ENCODE measurements around the gene PAPPA. TPM values are rescaled to one million over a fixed set of nuclear protein-coding genes. Genes with fewer than 3 reads are reported as not detected.

PAPPA gene
- total RNA-seq, 1 experiment from 2014 or later, result 0.22 TPM

DNA sequence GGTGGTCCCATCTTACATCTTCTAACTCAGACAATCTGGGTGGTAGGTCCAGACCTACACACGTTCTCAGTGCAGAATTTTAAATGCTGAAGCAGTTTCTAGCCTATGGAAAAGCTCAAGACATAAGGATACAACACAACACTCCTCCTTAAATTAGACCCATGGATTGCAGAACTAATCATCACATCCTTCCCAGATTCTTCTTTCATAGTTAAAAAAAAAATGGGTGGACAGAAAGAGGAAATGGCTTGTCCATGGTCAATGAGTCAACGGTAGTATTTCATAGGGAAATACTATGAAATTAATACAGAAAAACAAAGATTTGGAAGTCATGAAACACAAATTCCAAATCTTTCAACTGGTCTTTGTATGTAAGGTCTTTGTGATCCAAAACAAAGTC, 106.9 kb downstream of the PAPPA start (continued):
- TF ChIP-seq MLX (CRISPR knock-in tag; IDR thresholded peaks at IDR 0.05) (no peak), ZNF317 (CRISPR knock-in tag; IDR thresholded peaks at IDR 0.05; ENCODE audit: borderline replicate concordance, low read depth) (no peak), TEAD1 (CRISPR knock-in tag; IDR thresholded peaks at IDR 0.05) (no peak), FOXP1 (CRISPR knock-in tag; IDR thresholded peaks at IDR 0.05; ENCODE audit: borderline replicate concordance) (no peak), FOXP4 (CRISPR knock-in tag; IDR thresholded peaks at IDR 0.05) (no peak), ESRRA (CRISPR knock-in tag; IDR thresholded peaks at IDR 0.05; ENCODE audit: borderline replicate concordance) (no peak), ETV6 (CRISPR knock-in tag; IDR thresholded peaks at IDR 0.05) (no peak), ZNF423 (CRISPR knock-in tag; IDR thresholded peaks at IDR 0.05) (no peak)
- TF ChIP-seq, protein P1, sequence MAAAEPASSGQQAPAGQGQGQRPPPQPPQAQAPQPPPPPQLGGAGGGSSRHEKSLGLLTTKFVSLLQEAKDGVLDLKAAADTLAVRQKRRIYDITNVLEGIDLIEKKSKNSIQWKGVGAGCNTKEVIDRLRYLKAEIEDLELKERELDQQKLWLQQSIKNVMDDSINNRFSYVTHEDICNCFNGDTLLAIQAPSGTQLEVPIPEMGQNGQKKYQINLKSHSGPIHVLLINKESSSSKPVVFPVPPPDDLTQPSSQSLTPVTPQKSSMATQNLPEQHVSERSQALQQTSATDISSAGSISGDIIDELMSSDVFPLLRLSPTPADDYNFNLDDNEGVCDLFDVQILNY (CRISPR knock-in tag; IDR thresholded peaks at IDR 0.05), result no peak
- TF ChIP-seq, protein P2, sequence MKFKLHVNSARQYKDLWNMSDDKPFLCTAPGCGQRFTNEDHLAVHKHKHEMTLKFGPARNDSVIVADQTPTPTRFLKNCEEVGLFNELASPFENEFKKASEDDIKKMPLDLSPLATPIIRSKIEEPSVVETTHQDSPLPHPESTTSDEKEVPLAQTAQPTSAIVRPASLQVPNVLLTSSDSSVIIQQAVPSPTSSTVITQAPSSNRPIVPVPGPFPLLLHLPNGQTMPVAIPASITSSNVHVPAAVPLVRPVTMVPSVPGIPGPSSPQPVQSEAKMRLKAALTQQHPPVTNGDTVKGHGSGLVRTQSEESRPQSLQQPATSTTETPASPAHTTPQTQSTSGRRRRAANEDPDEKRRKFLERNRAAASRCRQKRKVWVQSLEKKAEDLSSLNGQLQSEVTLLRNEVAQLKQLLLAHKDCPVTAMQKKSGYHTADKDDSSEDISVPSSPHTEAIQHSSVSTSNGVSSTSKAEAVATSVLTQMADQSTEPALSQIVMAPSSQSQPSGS (CRISPR knock-in tag; IDR thresholded peaks at IDR 0.05; ENCODE audit: borderline replicate concordance, low read depth), result no peak
- TF ChIP-seq, protein P3, sequence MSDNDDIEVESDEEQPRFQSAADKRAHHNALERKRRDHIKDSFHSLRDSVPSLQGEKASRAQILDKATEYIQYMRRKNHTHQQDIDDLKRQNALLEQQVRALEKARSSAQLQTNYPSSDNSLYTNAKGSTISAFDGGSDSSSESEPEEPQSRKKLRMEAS (CRISPR knock-in tag; IDR thresholded peaks at IDR 0.05), result no peak
- TF ChIP-seq, protein P4, sequence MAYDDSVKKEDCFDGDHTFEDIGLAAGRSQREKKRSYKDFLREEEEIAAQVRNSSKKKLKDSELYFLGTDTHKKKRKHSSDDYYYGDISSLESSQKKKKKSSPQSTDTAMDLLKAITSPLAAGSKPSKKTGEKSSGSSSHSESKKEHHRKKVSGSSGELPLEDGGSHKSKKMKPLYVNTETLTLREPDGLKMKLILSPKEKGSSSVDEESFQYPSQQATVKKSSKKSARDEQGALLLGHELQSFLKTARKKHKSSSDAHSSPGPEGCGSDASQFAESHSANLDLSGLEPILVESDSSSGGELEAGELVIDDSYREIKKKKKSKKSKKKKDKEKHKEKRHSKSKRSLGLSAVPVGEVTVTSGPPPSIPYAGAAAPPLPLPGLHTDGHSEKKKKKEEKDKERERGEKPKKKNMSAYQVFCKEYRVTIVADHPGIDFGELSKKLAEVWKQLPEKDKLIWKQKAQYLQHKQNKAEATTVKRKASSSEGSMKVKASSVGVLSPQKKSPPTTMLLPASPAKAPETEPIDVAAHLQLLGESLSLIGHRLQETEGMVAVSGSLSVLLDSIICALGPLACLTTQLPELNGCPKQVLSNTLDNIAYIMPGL (CRISPR knock-in tag; IDR thresholded peaks at IDR 0.05), result no peak

- DNase-seq (ENCODE audit: low spot score) (no peak), ATAC-seq (no peak)
- Mint-ChIP-seq H3K9me3 (no peaks in the 10 kb centered on the region), H3K27ac (no peak overlapping the region), H3K36me3 (no peaks in the 10 kb centered on the region), H3K4me1 (no peaks in the 10 kb centered on the region), H3K27me3 (ENCODE audit: low read depth) (peaks cover 55% of the 10 kb centered on the region), H3K4me3 (no peak overlapping the region)
- ChIA-PET CTCF (no interaction called here), POLR2A (no interaction called here)
- TF ChIP-seq, protein P5, sequence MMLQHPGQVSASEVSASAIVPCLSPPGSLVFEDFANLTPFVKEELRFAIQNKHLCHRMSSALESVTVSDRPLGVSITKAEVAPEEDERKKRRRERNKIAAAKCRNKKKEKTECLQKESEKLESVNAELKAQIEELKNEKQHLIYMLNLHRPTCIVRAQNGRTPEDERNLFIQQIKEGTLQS (CRISPR knock-in tag; conservative IDR thresholded peaks at IDR 0.05), result no peak
- TF ChIP-seq SMAD3 (CRISPR knock-in tag; IDR thresholded peaks at IDR 0.05; ENCODE audit: borderline replicate concordance), result no peak
- no peak for TF ChIP-seq GRHL2 (CRISPR knock-in tag; IDR thresholded peaks at IDR 0.05; ENCODE audit: insufficient replicate concordance, severe bottlenecking)
- no peak for TF ChIP-seq ETV6 (CRISPR knock-in tag; IDR thresholded peaks at IDR 0.05)
- no peak for TF ChIP-seq CREB1 (CRISPR knock-in tag; IDR thresholded peaks at IDR 0.05)
- TF ChIP-seq NR3C1 (CRISPR knock-in tag; conservative IDR thresholded peaks at IDR 0.05; ENCODE audit: low read depth), result no peak
- no peak for TF ChIP-seq FOXP1 (CRISPR knock-in tag; IDR thresholded peaks at IDR 0.05; ENCODE audit: borderline replicate concordance)
- no peak for TF ChIP-seq SOX15 (CRISPR knock-in tag; IDR thresholded peaks at IDR 0.05)
- no peak for TF ChIP-seq NR2C2 (CRISPR knock-in tag; IDR thresholded peaks at IDR 0.05)
Measured at GRCh38 chr9:116262448-116262847, 108.9 kb downstream of the PAPPA start.

All from WTC11 (cell line).